ENCODE results near the gene EXPH5.

EXPH5 gene

DNA sequence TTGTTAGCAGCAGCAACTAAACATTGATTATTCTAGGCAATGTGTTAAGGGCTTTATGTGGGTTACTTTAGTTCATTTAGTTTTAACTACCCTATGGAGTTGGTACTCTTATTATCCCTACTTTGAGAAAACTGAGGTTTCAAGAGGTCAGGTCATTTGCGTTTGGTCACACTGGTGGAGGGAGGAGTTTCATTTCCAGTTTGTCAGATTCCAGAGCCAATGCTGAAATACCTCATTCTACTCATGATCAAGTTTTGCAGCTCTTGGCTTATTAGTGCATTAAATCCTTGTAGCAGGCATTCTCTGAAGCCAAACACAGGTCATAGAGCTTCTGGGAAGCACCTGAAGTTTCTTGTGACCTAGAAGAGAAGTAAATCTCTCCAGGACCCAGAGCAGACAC lies 71.2 kb downstream of the EXPH5 start:
- TF ChIP-seq, protein P1, sequence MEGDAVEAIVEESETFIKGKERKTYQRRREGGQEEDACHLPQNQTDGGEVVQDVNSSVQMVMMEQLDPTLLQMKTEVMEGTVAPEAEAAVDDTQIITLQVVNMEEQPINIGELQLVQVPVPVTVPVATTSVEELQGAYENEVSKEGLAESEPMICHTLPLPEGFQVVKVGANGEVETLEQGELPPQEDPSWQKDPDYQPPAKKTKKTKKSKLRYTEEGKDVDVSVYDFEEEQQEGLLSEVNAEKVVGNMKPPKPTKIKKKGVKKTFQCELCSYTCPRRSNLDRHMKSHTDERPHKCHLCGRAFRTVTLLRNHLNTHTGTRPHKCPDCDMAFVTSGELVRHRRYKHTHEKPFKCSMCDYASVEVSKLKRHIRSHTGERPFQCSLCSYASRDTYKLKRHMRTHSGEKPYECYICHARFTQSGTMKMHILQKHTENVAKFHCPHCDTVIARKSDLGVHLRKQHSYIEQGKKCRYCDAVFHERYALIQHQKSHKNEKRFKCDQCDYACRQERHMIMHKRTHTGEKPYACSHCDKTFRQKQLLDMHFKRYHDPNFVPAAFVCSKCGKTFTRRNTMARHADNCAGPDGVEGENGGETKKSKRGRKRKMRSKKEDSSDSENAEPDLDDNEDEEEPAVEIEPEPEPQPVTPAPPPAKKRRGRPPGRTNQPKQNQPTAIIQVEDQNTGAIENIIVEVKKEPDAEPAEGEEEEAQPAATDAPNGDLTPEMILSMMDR (IDR thresholded peaks at IDR 0.05; ENCODE audit: low read depth, low read length), result no peak
- H3K4me3 ChIP-seq (ENCODE audit: low read depth, low read length), result no peak overlapping the region
- no peak for DNase-seq (ENCODE audit: low read depth, low spot score)
- in situ Hi-C loops (cut with HindIII; ENCODE audit: low sequenced_read_pairs), result no loop called here

DNA sequence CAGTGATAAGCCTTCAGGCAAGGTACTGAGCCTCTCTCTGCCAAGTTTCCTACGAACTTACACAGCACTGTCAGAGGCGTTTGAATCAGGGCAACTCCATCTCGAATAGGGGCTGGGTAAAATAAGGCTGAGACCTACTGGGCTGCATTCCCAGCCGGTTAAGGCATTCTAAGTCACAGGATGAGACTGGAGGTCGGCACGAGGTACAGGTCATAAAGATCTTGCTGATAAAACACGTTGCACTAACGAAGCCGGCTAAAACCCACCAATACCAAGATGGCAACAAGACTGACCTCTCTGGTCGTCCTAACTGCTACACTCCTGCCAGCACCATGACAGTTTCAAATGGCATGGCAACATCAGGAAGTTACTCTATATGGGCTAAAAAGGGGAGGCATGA lies 75.0 kb downstream of the EXPH5 start:
- in situ Hi-C loops (cut with HindIII; ENCODE audit: low sequenced_read_pairs), result no loop called here
- no peak for DNase-seq (ENCODE audit: low read depth, low spot score)
- H3K4me3 ChIP-seq (ENCODE audit: low read depth, low read length), result no peak overlapping the region
- TF ChIP-seq, protein P1 (IDR thresholded peaks at IDR 0.05; ENCODE audit: low read depth, low read length), result no peak

DNA sequence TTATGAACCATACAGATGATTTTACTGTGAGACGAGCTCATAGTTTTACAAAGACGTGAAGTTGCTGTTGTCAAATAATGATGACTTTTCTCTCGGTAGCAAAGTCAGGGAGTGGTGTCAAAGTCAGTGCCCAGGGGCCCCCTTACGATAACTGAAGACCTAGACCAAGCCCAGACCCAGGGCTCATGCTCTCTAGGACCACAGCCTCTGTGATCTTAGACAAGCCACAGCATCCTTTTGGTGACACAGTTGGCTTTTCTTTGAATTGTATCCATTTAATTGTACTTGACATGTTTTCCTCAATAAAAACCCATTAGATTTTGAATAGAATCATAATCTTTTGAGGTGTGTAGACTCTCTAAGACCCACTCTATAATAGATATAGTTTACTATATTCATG lies 77.4 kb downstream of the EXPH5 start:
- no peak for DNase-seq (ENCODE audit: low read depth, low spot score)
- TF ChIP-seq, protein P1 (IDR thresholded peaks at IDR 0.05; ENCODE audit: low read depth, low read length), result no peak
- in situ Hi-C loops (cut with HindIII; ENCODE audit: low sequenced_read_pairs), result no loop called here
- no peak overlapping the region for H3K4me3 ChIP-seq (ENCODE audit: low read depth, low read length)

DNA sequence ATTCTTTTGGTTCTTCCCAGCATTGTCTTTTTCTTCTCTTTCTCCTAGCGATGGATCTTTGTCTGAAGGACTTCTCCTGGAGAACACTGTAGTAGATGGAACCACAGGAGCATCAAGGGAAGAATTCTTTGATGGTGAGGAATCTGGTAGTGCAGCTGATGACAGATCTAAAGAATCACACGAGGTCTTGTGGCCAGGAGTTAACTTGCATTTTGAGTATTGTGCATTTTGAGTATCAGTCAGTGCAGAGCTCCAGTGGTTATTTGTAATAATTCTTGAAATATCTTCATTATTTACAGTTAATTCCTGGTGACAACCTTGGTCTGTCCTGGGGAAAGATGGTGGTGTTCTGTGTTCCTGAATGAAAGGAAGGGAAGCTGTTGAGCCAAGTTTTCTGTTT lies 80.9 kb downstream of the EXPH5 start:
- H3K4me3 ChIP-seq (ENCODE audit: low read depth, low read length), result no peak overlapping the region
- no peak for DNase-seq (ENCODE audit: low read depth, low spot score)
- in situ Hi-C loops (cut with HindIII; ENCODE audit: low sequenced_read_pairs), result no loop called here
- TF ChIP-seq, protein P1 (IDR thresholded peaks at IDR 0.05; ENCODE audit: low read depth, low read length), result no peak

DNA sequence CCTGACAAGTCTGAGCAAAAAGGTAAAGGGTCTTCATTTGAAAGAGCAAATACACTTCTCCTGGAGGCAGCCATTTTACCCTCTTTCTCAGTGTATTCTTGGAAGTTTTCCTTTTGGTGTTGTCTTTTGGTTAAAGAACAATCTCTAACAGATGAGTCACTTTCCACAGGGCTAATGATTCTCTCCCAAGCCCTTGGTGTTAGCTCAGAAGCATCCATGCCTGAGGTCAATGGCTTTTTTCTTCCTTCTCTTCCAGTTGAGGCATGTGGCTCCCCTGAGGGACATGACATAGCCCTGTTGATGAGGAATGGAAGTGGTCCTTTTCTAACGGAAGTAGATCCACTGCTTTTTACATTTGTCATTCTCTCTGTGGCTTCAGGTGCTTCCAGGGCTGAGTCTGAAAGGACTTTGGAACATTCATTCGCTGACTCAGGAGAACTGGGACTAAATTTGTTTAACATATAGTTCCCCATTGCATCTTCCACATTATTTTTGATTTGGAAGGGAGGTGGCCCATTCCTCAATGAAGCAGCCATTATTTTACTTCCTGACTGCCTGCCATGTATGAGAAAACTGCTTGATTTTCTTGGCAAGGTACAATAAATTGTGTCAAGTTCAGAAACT lies 81.6 kb downstream of the EXPH5 start:
- DNase-seq (ENCODE audit: low read depth, low spot score), result peak; percentile 90
- TF ChIP-seq, protein P1 (IDR thresholded peaks at IDR 0.05; ENCODE audit: low read depth, low read length), result no peak
- no peak overlapping the region for H3K4me3 ChIP-seq (ENCODE audit: low read depth, low read length)
- in situ Hi-C loops (cut with HindIII; ENCODE audit: low sequenced_read_pairs), result no loop called here

DNA sequence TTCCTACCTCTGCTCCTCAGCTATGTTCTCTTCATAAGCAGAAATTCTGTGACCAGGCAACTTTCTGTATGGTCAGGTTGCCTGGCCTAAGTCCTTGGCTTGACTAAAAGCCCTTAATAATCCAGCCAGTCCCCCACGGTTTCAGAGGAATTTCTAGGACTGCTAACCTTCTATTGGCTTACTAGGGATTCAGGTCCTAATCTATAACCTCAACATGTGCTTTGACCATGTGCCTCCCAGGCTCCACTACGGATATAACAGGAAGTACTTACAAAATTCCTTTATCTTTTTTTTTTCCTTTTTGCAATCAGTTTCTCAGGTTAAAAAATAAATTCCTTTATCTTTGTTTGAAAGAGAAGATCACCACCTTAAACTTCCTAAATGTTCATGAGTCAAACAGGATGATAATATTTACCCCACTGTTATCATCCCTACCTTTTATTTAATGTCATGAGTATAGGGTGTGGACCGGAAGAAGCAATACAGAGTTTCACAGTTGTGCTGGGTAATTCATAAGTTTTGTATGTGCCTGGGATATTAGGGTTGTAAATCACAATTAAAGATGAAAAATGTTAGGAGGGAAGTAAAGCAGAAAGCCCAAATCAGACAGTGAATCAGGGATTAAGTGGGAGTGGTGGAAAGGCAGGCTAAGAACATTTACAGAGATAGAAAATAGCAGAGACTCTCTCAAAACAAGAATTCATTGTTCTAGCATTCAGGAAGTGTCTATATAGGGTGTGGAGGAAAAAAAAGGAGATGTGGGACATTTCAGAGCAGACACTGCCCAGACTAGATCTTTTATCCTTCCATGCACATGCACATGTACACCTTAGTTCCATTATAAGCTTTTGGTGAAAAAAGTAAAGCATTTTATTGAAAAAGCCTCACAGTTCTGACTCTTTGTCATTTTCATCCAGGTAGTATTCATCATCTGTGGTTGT lies 84.6 kb downstream of the EXPH5 start:
- in situ Hi-C loops (cut with HindIII; ENCODE audit: low sequenced_read_pairs), result no loop called here
- TF ChIP-seq, protein P1 (IDR thresholded peaks at IDR 0.05; ENCODE audit: low read depth, low read length), result no peak
- no peak for DNase-seq (ENCODE audit: low read depth, low spot score)
- H3K4me3 ChIP-seq (ENCODE audit: low read depth, low read length), result no peak overlapping the region

Measured in astrocyte of the spinal cord (primary cell).